Smooth muscle cell (in vitro differentiated cells): ENCODE results near the gene C11orf65. TPM values are rescaled to one million over a fixed set of nuclear protein-coding genes. Genes with fewer than 3 reads are reported as not detected.

Experiments used
- DNase-seq: peaks from one replicate; lab custom pipeline; 2025; ENCODE audit not compliant: unreplicated experiment; lab: John Stamatoyannopoulos, UW
- H2AFZ ChIP-seq: fragments of 200-600 bp; sonication (generic); 2 replicates; pipeline ENCODE4 v1.6.0; 2016; ENCODE audit warnings: antibody characterized with exemption, low read depth, mild to moderate bottlenecking
- H3F3A ChIP-seq: fragments of 200-600 bp; sonication (generic); 2 replicates; pipeline ENCODE4 v1.6.0; 2017; ENCODE audit warnings: antibody characterized with exemption, low read depth
- H3K27ac ChIP-seq: fragments of 200-600 bp; sonication (generic); 2 replicates; pipeline ENCODE4 v1.5.1; 2016; ENCODE audit warnings: low read depth, mild to moderate bottlenecking
- H3K27me3 ChIP-seq: fragments of 200-600 bp; sonication (generic); 2 replicates; pipeline ENCODE4 v1.6.1; 2016; ENCODE audit warnings: low read depth, mild to moderate bottlenecking
- H3K36me3 ChIP-seq: fragments of 200-600 bp; sonication (generic); 2 replicates; pipeline ENCODE4 v1.5.1; 2016; ENCODE audit warnings: low read depth
- H3K4me1 ChIP-seq: fragments of 200-600 bp; sonication (generic); 2 replicates; pipeline ENCODE4 v1.5.1; 2016; ENCODE audit warnings: low read depth
- H3K4me2 ChIP-seq: fragments of 200-600 bp; sonication (generic); 2 replicates; pipeline ENCODE4 v1.6.0; 2016; ENCODE audit warnings: mild to moderate bottlenecking
- H3K4me3 ChIP-seq: fragments of 200-600 bp; sonication (generic); 2 replicates; pipeline ENCODE4 v1.5.1; 2016; ENCODE audit warnings: mild to moderate bottlenecking
- H3K79me2 ChIP-seq: fragments of 200-600 bp; sonication (generic); 2 replicates; pipeline ENCODE4 v1.6.0; 2016; ENCODE audit warnings: low read depth, mild to moderate bottlenecking
- H3K9ac ChIP-seq: fragments of 200-600 bp; sonication (generic); 2 replicates; pipeline ENCODE4 v1.6.0; 2016; ENCODE audit warnings: low read depth
- H3K9me3 ChIP-seq: fragments of 200-600 bp; sonication (generic); replicated peaks from 2 replicates; pipeline ENCODE4 v1.5.1; 2016; ENCODE audit warnings: low read depth
- H4K20me1 ChIP-seq: fragments of 200-600 bp; sonication (generic); 2 replicates; pipeline ENCODE4 v1.6.0; 2016; ENCODE audit warnings: low read depth
- CTCF ChIP-seq: fragments of 200-600 bp; sonication (generic); IDR thresholded peaks from 2 replicates; pipeline ENCODE4 v1.5.1; 2017; ENCODE audit warnings: borderline replicate concordance, mild to moderate bottlenecking, antibody characterized with exemption; ENCODE audit not compliant: insufficient read depth, poor library complexity, severe bottlenecking
- WGBS: methylation state at CpG from one replicate; pipeline ENCODE4 v1.1.7; 2016; ENCODE audit warnings: low lambda C conversion rate; 5-methylcytosine and 5-hydroxymethylcytosine counted together
- polyA plus RNA-seq: library from polyadenylated mRNA; unstranded; fragments of >200 nt; fragmentation: Nextera tagmentation; extraction: Ambion mirVana; gene quantifications from 2 replicates; pipeline ENCODE4 v1.2.1, GENCODE V29; 2016
- total RNA-seq: library from RNA; depleted of rRNA; stranded (reverse); fragments of >200 nt; gene quantifications from 2 replicates; pipeline ENCODE4 v1.2.3, GENCODE V29; 2014

The C11orf65 gene
- total and polyA plus RNA-seq, 2 experiments from 2014 or later, result 1.9 TPM

- Histone ChIP-seq H3K27ac (no peak overlapping the region), H3F3A (no peaks in the 10 kb centered on the region), H3K79me2 (no peaks in the 10 kb centered on the region), H3K27me3 (no peaks in the 10 kb centered on the region), H3K4me1 (no peaks in the 10 kb centered on the region), H3K36me3 (peaks cover 6% of the 10 kb centered on the region), H3K4me2 (no peak overlapping the region), H3K9ac (no peak overlapping the region), H3K4me3 (no peak overlapping the region), H4K20me1 (no peaks in the 10 kb centered on the region), H2AFZ (no peak overlapping the region), H3K9me3 (no peaks in the 10 kb centered on the region)
- 92% methylated on average over 2 of the region's 2 CpGs for WGBS
- no peak for DNase-seq
- no peak for TF ChIP-seq CTCF
Measured at GRCh38 chr11:108333403-108333899, 133.9 kb downstream of the C11orf65 start.

Other genes with a start within 250 kb of the C11orf65 start
- 21.5 and 26.7 TPM in 2 replicates for gene NPAT, start 244.9 kb downstream of the C11orf65 start, total RNA-seq
- 6.2 and 8.6 TPM in 2 replicates for gene NPAT, start 244.9 kb downstream of the C11orf65 start, polyA plus RNA-seq
- 56.4 and 64.6 TPM in 2 replicates for gene ATM, start 244.5 kb downstream of the C11orf65 start, total RNA-seq
- gene ATM, start 244.5 kb downstream of the C11orf65 start, polyA plus RNA-seq, result 7.6 and 17.5 TPM in 2 replicates
- gene POGLUT3, start 30.9 kb upstream of the C11orf65 start, total RNA-seq, result 50.4 and 62.9 TPM in 2 replicates
- gene POGLUT3, start 30.9 kb upstream of the C11orf65 start, polyA plus RNA-seq, result 28.9 and 34.4 TPM in 2 replicates
- gene EXPH5, start 126.2 kb upstream of the C11orf65 start, total RNA-seq, result 5.7 and 6.9 TPM in 2 replicates
- 0.54 and 1.6 TPM in 2 replicates for gene EXPH5, start 126.2 kb upstream of the C11orf65 start, polyA plus RNA-seq
- gene DDX10, start 197.5 kb upstream of the C11orf65 start, total RNA-seq, result 15.7 and 20.5 TPM in 2 replicates
- gene DDX10, start 197.5 kb upstream of the C11orf65 start, polyA plus RNA-seq, result 7.3 and 10.7 TPM in 2 replicates